Caco-2 (cell line): ENCODE measurements around the gene BCS1L. TPM values are rescaled to one million over a fixed set of nuclear protein-coding genes. Genes with fewer than 3 reads are reported as not detected.

Experiments
- BruUV-seq: library from RNA; stranded (reverse); fragments of 400-500 nt; replicated peaks from 2 replicates; lab custom pipeline; 2021; lab: Mats Ljungman, UMichigan
- CTCF ChIA-PET: fragments of 300-600 bp; sonication (Branson Sonifier 250); formaldehyde crosslinking; loops from one replicate; lab custom pipeline; 2022; ENCODE audit warnings: antibody characterized with exemption; lab: Charles Lee
- POLR2A ChIA-PET: fragments of 300-600 bp; sonication (Branson Sonifier 250); formaldehyde crosslinking; loops from one replicate; lab custom pipeline; 2022; ENCODE audit warnings: antibody characterized with exemption; lab: Charles Lee
- DNase-seq, 2 experiments: peaks; one replicate each; pipeline versions ENCODE4 v3.0.0 to v3.0.0-alpha.2; 2020 to 2022
- H3K27me3 ChIP-seq: replicated peaks from 2 replicates; pipeline ENCODE4 v1.6.0; 2011; ENCODE audit warnings: low read length; ENCODE audit not compliant: control insufficient read depth, insufficient read depth
- H3K36me3 ChIP-seq: 2 replicates; pipeline ENCODE4 v1.5.1; 2011; ENCODE audit warnings: low read length; ENCODE audit not compliant: control insufficient read depth, insufficient read depth
- H3K4me1 ChIP-seq: fragments of 250-450 bp; sonication (Bioruptor Pico); 2 replicates; pipeline ENCODE4 v1.5.1; 2020; ENCODE audit warnings: mild to moderate bottlenecking
- H3K4me3 ChIP-seq: 2 replicates; pipeline ENCODE4 v1.5.1; 2011; ENCODE audit warnings: low read depth, mild to moderate bottlenecking, control low read depth, low read length
- H3K9me3 ChIP-seq: fragments of 250-450 bp; sonication (Bioruptor Pico); 2 replicates; pipeline ENCODE4 v1.5.1; 2020; ENCODE audit warnings: mild to moderate bottlenecking, moderate library complexity
- H3K27ac Mint-ChIP-seq: one replicate; pipeline ENCODE4 v1.8.0; 2022; ENCODE audit warnings: mixed read lengths; ENCODE audit not compliant: unreplicated experiment
- H3K27me3 Mint-ChIP-seq: one replicate; pipeline ENCODE4 v1.8.0; 2022; ENCODE audit warnings: mixed read lengths; ENCODE audit not compliant: insufficient read depth, unreplicated experiment
- H3K36me3 Mint-ChIP-seq: one replicate; pipeline ENCODE4 v1.8.0; 2022; ENCODE audit warnings: mild to moderate bottlenecking, mixed read lengths; ENCODE audit not compliant: insufficient read depth, unreplicated experiment
- H3K4me1 Mint-ChIP-seq: one replicate; pipeline ENCODE4 v1.8.0; 2022; ENCODE audit warnings: low read depth, mixed read lengths; ENCODE audit not compliant: unreplicated experiment
- H3K4me3 Mint-ChIP-seq: one replicate; pipeline ENCODE4 v1.8.0; 2022; ENCODE audit warnings: mild to moderate bottlenecking, moderate library complexity, mixed read lengths; ENCODE audit not compliant: unreplicated experiment
- H3K9me3 Mint-ChIP-seq: one replicate; pipeline ENCODE4 v1.8.0; 2022; ENCODE audit warnings: mixed read lengths; ENCODE audit not compliant: unreplicated experiment
- CTCF ChIP-seq, 2 experiments: fragments of 200-600 bp in 1 of 2; IDR thresholded peaks; 1 replicate in 1 of 2; 2 replicates in 1 of 2; pipeline versions ENCODE4 v1.5.1 to v1.8.0; 2011 to 2022; ENCODE audit warnings: antibody characterized with exemption in 1 of 2, control low read depth in 1 of 2, inconsistent platforms in 1 of 2, low read depth in 1 of 2, low read length in 1 of 2, mild to moderate bottlenecking in 1 of 2, moderate library complexity in 1 of 2; ENCODE audit not compliant: insufficient read depth in 1 of 2, severe bottlenecking in 1 of 2, unreplicated experiment in 1 of 2
- intact Hi-C: fragments of 100-400 bp; cut with micrococcal nuclease; formaldehyde crosslinking; loops from one replicate; pipeline ENCODE4 v1.10.0; 2022; ENCODE audit not compliant: unreplicated experiment
- total RNA-seq: library from RNA; stranded (reverse); gene quantifications from 2 replicates; pipeline ENCODE4 v1.2.3, GENCODE V29; 2022

Gene BCS1L
- total RNA-seq, 1 experiment from 2014 or later, result 68.3 TPM

GRCh38 chr2:218698885-218699284, 39.4 kb downstream of the BCS1L start:
- peaks cover 15% of the 10 kb centered on the region for H3K4me1 Mint-ChIP-seq
- no TSS peak for BruUV-seq
- POLR2A ChIA-PET, result no interaction called here
- H3K9me3 Mint-ChIP-seq, result no peaks in the 10 kb centered on the region
- DNase-seq, result no peak
- peaks cover 3% of the 10 kb centered on the region for H3K36me3 Mint-ChIP-seq
- H3K27me3 ChIP-seq, result no peaks in the 10 kb centered on the region
- H3K4me3 Mint-ChIP-seq, result no peak overlapping the region
- no peaks in the 10 kb centered on the region for H3K27me3 Mint-ChIP-seq
- H3K4me3 ChIP-seq, result no peak overlapping the region
- CTCF ChIA-PET, result interaction anchor here (0.6 to 0.9 kb wide), 2 partner anchors 27 to 198 kb away, joined by 3 read pairs; partner anchors contain the start of genes RNF25 and STK36
- peak overlapping the region; percentile 16 for H3K27ac Mint-ChIP-seq
- H3K36me3 ChIP-seq, result no peaks in the 10 kb centered on the region; the same call in 1 of the 2 replicates
- intact Hi-C loops, result no loop called here
- no peaks in the 10 kb centered on the region for H3K9me3 ChIP-seq
- TF ChIP-seq CTCF (IDR thresholded peaks at IDR 0.05; ENCODE audit: insufficient read depth in 1 of 2, low read depth in 1 of 2, low read length in 1 of 2, severe bottlenecking in 1 of 2, unreplicated experiment in 1 of 2), result no peak
- H3K4me1 ChIP-seq, result peaks cover 4% of the 10 kb centered on the region; the same call in 1 of the 2 replicates

GRCh38 chr2:218701806-218702205, 42.3 kb downstream of the BCS1L start:
- no peak for TF ChIP-seq CTCF (IDR thresholded peaks at IDR 0.05; ENCODE audit: insufficient read depth in 1 of 2, low read depth in 1 of 2, low read length in 1 of 2, severe bottlenecking in 1 of 2, unreplicated experiment in 1 of 2)
- H3K36me3 Mint-ChIP-seq, result no peaks in the 10 kb centered on the region
- no peaks in the 10 kb centered on the region for H3K27me3 Mint-ChIP-seq
- Histone ChIP-seq H3K4me1 (peaks cover 9% of the 10 kb centered on the region; the same call in 1 of the 2 replicates), H3K36me3 (no peaks in the 10 kb centered on the region; the same call in 1 of the 2 replicates), H3K9me3 (no peaks in the 10 kb centered on the region), H3K4me3 (no peak overlapping the region), H3K27me3 (no peaks in the 10 kb centered on the region)
- no peak overlapping the region for H3K4me3 Mint-ChIP-seq
- H3K27ac Mint-ChIP-seq, result no peak overlapping the region
- no TSS peak for BruUV-seq
- ChIA-PET POLR2A (no interaction called here), CTCF (interaction anchor here (1.1 kb wide), 2 partner anchors 9 to 14 kb away, joined by 4 to 6 read pairs; partner anchors contain the start of gene TTLL4)
- no peak for DNase-seq
- no peaks in the 10 kb centered on the region for H3K9me3 Mint-ChIP-seq
- H3K4me1 Mint-ChIP-seq, result peaks cover 9% of the 10 kb centered on the region
- intact Hi-C loops, result no loop called here

GRCh38 chr2:218703341-218703740, 43.9 kb downstream of the BCS1L start:
- Mint-ChIP-seq H3K9me3 (no peaks in the 10 kb centered on the region), H3K27ac (peak overlapping the region; percentile 14), H3K4me1 (peaks cover 9% of the 10 kb centered on the region), H3K4me3 (no peak overlapping the region), H3K27me3 (no peaks in the 10 kb centered on the region), H3K36me3 (no peaks in the 10 kb centered on the region)
- CTCF ChIA-PET, result interaction anchor here (0.7 kb wide), 1 partner anchor 460 kb away, joined by 3 read pairs; no protein-coding TSS in a partner anchor
- no peak for DNase-seq
- intact Hi-C loops, result no loop called here
- BruUV-seq, result no TSS peak
- no peaks in the 10 kb centered on the region for H3K36me3 ChIP-seq
- no peaks in the 10 kb centered on the region for H3K27me3 ChIP-seq
- no peak for TF ChIP-seq CTCF (IDR thresholded peaks at IDR 0.05; ENCODE audit: insufficient read depth in 1 of 2, low read depth in 1 of 2, low read length in 1 of 2, severe bottlenecking in 1 of 2, unreplicated experiment in 1 of 2)
- no peak overlapping the region for H3K4me3 ChIP-seq
- POLR2A ChIA-PET, result no interaction called here
- no peaks in the 10 kb centered on the region for H3K9me3 ChIP-seq
- H3K4me1 ChIP-seq, result peaks cover 9% of the 10 kb centered on the region; the same call in 1 of the 2 replicates
